ENCODE data around the gene INSYN2B.

Gene INSYN2B

DNA sequence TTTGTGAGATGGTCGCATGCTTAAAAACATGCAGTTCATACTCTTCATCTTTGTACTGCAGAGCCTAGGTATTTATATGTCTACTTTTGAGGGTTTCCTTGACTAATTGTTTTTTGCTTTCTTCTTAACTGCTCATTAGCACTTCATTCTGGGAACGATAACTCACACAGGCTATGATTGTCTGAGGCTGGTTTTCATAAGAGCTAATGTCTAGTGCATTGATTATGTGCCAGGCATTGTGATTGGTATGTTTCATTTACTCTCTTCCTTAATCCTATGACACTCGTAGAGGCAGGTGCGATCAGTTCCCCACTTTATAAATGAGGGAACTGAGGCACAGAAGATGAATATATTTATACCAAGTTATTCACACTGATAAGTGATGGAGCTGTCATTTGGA is 93.6 kb downstream of the INSYN2B start:
- no peak for DNase-seq
- TF ChIP-seq, protein P1, sequence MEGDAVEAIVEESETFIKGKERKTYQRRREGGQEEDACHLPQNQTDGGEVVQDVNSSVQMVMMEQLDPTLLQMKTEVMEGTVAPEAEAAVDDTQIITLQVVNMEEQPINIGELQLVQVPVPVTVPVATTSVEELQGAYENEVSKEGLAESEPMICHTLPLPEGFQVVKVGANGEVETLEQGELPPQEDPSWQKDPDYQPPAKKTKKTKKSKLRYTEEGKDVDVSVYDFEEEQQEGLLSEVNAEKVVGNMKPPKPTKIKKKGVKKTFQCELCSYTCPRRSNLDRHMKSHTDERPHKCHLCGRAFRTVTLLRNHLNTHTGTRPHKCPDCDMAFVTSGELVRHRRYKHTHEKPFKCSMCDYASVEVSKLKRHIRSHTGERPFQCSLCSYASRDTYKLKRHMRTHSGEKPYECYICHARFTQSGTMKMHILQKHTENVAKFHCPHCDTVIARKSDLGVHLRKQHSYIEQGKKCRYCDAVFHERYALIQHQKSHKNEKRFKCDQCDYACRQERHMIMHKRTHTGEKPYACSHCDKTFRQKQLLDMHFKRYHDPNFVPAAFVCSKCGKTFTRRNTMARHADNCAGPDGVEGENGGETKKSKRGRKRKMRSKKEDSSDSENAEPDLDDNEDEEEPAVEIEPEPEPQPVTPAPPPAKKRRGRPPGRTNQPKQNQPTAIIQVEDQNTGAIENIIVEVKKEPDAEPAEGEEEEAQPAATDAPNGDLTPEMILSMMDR (IDR thresholded peaks at IDR 0.05; ENCODE audit: low read depth, low read length): no peak
- H3K27ac ChIP-seq: no peak overlapping the region
- H3K36me3 ChIP-seq: no peaks in the 10 kb centered on the region
- peaks cover 47% of the 10 kb centered on the region for H3K27me3 ChIP-seq (ENCODE audit: insufficient read depth, low read depth, severe bottlenecking)
- no peak overlapping the region for H3K4me3 ChIP-seq (ENCODE audit: low read depth, low read length)
- no peaks in the 10 kb centered on the region for H3K9me3 ChIP-seq (ENCODE audit: severe bottlenecking)

DNA sequence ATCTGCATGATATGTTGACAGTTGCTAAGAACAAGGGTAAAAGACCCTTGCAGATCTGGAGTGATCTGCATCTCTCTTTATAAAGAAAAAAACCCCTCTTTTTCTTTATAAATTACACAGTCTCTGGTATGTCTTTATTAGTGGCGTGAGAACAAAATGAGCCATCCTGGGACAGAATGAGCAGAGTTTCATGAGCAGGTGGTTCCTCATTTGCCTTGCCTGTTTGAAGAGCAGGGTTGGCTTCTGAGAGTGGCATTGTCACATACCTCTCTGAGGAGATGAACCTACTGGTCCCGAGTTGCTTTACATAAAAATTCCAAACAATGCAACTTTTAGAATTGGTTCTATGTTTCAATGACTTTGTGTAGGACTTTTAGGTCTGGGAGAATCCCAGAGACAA is 94.3 kb downstream of the INSYN2B start:
- Histone ChIP-seq H3K36me3 (no peaks in the 10 kb centered on the region), H3K4me3 (ENCODE audit: low read depth, low read length) (no peak overlapping the region), H3K27ac (no peak overlapping the region), H3K9me3 (ENCODE audit: severe bottlenecking) (no peaks in the 10 kb centered on the region), H3K27me3 (ENCODE audit: insufficient read depth, low read depth, severe bottlenecking) (peaks cover 51% of the 10 kb centered on the region)
- TF ChIP-seq, protein P1 (IDR thresholded peaks at IDR 0.05; ENCODE audit: low read depth, low read length): no peak
- no peak for DNase-seq

DNA sequence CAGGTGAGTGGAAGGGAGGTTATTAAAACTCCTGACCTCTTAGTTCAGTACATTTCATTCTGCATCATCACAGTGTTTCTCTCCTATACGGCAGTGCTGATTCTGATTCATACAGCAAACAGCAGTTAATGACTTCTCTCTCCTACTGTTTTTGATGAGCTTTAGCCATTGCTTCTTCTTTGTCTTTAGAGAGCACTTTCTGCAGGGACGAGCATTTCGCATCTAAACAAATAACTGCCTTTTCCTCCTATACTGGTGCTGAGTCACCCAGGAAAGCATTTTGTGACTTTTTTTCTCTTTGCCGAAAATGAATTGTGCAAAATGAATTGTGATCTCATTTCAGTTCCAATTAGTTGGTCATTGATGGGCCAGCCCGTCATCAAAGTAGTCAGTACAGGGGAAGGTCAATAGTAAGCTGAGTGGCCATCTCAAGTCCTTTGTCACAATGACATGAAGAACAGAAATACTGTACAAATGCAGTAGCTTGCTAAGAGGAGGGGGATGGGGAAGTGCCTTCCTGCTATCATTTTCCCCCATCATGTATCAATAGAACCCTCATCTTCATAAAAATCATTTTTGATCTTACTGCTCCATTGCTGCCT is 98.5 kb downstream of the INSYN2B start:
- no peak overlapping the region for H3K4me3 ChIP-seq (ENCODE audit: low read depth, low read length)
- H3K27ac ChIP-seq: no peak overlapping the region
- no peaks in the 10 kb centered on the region for H3K36me3 ChIP-seq
- DNase-seq: no peak
- no peaks in the 10 kb centered on the region for H3K9me3 ChIP-seq (ENCODE audit: severe bottlenecking)
- peaks cover 55% of the 10 kb centered on the region for H3K27me3 ChIP-seq (ENCODE audit: insufficient read depth, low read depth, severe bottlenecking)
- TF ChIP-seq, protein P1 (IDR thresholded peaks at IDR 0.05; ENCODE audit: low read depth, low read length): no peak

DNA sequence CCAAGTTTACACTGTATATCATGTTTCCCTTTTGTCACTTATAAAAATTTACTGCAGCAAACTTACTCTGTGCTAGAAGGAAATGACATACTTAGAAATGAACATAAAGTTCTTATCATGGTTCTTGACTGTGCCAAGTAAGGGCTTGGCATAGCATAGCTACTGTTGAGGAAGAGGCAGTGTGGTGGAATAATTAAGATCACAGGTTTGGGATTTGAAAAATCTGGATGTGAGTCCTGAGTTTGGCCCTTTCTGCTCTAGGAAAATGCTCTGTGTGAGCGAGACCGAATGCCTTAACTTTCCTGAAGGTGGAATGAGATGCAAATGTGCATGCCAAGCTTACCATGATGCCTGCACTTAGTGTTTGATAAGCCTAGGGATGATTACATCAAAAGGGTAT is 99.5 kb downstream of the INSYN2B start:
- no peak for DNase-seq

DNA sequence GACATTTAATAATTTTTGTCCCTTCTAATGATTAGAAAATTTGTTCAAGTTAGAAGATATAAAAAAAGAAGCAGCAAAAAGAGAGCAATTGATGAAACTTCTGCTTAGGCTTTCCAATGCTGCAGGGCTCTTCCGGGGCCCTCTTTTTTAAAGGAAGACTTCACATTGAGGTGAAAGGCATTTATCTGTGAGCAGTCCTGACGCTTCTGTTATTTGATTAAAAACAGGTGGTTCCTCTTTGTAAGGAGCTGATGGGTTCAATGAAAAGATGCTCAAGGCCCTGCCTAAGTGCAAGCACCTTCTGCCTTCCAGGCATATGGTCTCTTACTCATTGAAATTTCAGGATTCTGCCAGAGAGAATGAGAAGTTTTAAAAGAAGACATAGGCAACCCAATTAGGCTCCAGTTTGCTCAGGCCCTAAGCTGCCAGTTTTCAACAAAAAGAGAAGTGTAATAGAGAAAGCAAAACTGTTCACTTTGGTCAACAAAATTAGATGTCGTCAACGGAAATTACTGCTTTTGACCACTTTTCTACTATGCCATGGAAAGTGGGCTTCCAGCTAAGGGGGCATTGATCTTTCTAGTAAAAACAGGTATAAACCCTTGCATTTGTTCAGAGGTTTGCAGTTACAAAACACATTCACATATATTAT is 100.2 kb downstream of the INSYN2B start:
- no peak for DNase-seq
- Histone ChIP-seq H3K27me3 (ENCODE audit: insufficient read depth, low read depth, severe bottlenecking) (peaks cover 55% of the 10 kb centered on the region), H3K4me3 (ENCODE audit: low read depth, low read length) (no peak overlapping the region), H3K27ac (no peak overlapping the region), H3K9me3 (ENCODE audit: severe bottlenecking) (no peaks in the 10 kb centered on the region), H3K36me3 (no peaks in the 10 kb centered on the region)
- TF ChIP-seq, protein P1 (IDR thresholded peaks at IDR 0.05; ENCODE audit: low read depth, low read length): no peak

More for the DNA sequence above, 99.5 kb downstream of the INSYN2B start:
- H3K9me3 ChIP-seq (ENCODE audit: severe bottlenecking): no peaks in the 10 kb centered on the region
- H3K36me3 ChIP-seq: no peaks in the 10 kb centered on the region
- TF ChIP-seq, protein P1 (IDR thresholded peaks at IDR 0.05; ENCODE audit: low read depth, low read length): no peak
- H3K27me3 ChIP-seq (ENCODE audit: insufficient read depth, low read depth, severe bottlenecking): peaks cover 52% of the 10 kb centered on the region
- no peak overlapping the region for H3K27ac ChIP-seq
- no peak overlapping the region for H3K4me3 ChIP-seq (ENCODE audit: low read depth, low read length)
